B cell (primary cell): ENCODE results near the gene ADAMTS19. TPM values are rescaled to one million over a fixed set of nuclear protein-coding genes. Genes with fewer than 3 reads are reported as not detected.

ENCODE experiments used
- ATAC-seq: fragments of 200-7000 bp; cut with Tn5 transposase; one replicate; pipeline ENCODE4 v1.10.0; 2021; ENCODE audit warnings: low read depth, mild to moderate bottlenecking, moderate number of reproducible peaks, moderate library complexity
- CTCF ChIA-PET: fragments of 350-600 bp; sonication (Branson Sonifier 250); formaldehyde crosslinking; loops from one replicate; lab custom pipeline; 2021; ENCODE audit warnings: antibody characterized with exemption, inconsistent platforms; lab: Charles Lee
- POLR2A ChIA-PET: fragments of 350-600 bp; sonication (Branson Sonifier 250); formaldehyde crosslinking; loops from one replicate; lab custom pipeline; 2021; ENCODE audit warnings: antibody characterized with exemption; lab: Charles Lee
- DNase-seq: peaks from one replicate; pipeline ENCODE4 v3.0.0; 2013
- H2AFZ ChIP-seq: 2 replicates; pipeline ENCODE4 v1.6.1; 2012; ENCODE audit warnings: mild to moderate bottlenecking, low read depth, low read length; ENCODE audit not compliant: insufficient read depth, poor library complexity, severe bottlenecking
- H3K27ac ChIP-seq, 2 donors: 1 replicate in 1 of 2; 2 replicates in 1 of 2; pipeline ENCODE4 v1.5.1; 2012 to 2013; ENCODE audit warnings: low read length in 2 of 2, mild to moderate bottlenecking in 2 of 2, moderate library complexity in 1 of 2
- H3K27me3 ChIP-seq, 4 experiments: fragments of 200-600 bp in 1 of 4; sonication (generic) in 1 of 4; replicated peaks in 1 of 4; 1 replicate in 2 of 4; 2 replicates in 2 of 4; pipeline versions ENCODE4 v1.6.1 to v1.7.0; 2013 to 2016; ENCODE audit warnings: low read length in 3 of 4, mild to moderate bottlenecking in 2 of 4, mixed read lengths in 1 of 4, moderate library complexity in 1 of 4; ENCODE audit not compliant: insufficient read depth in 4 of 4, control insufficient read depth in 3 of 4; ENCODE audit errors: control extremely low read depth in 1 of 4
- H3K36me3 ChIP-seq, 2 experiments: replicated peaks in 1 of 2; 1 replicate in 1 of 2; 2 replicates in 1 of 2; pipeline versions ENCODE4 v1.6.1 to v1.7.1; 2013; ENCODE audit warnings: low read length in 1 of 2; ENCODE audit not compliant: insufficient read depth in 2 of 2, control insufficient read depth in 1 of 2; ENCODE audit errors: control extremely low read depth in 1 of 2, extremely low read depth in 1 of 2
- H3K4me1 ChIP-seq, 2 donors: fragments of 200-600 bp in 1 of 2; sonication (generic) in 1 of 2; 1 replicate in 1 of 2; 2 replicates in 1 of 2; pipeline versions ENCODE4 v1.5.1 to v1.6.1; 2013 to 2017; ENCODE audit warnings: low read length in 2 of 2; ENCODE audit not compliant: control insufficient read depth in 2 of 2, insufficient read depth in 2 of 2
- H3K4me2 ChIP-seq: replicated peaks from 2 replicates; pipeline ENCODE3; 2012; ENCODE audit warnings: mild to moderate bottlenecking, low read depth, low read length; ENCODE audit not compliant: poor library complexity, severe bottlenecking
- H3K4me3 ChIP-seq, 5 experiments: fragments of 200-600 bp in 1 of 5; sonication (generic) in 1 of 5; 1 replicate in 3 of 5; 2 replicates in 2 of 5; pipeline versions ENCODE4 v1.5.1 to v1.7.0; 2011 to 2016; ENCODE audit warnings: low read length in 4 of 5, mild to moderate bottlenecking in 4 of 5, low read depth in 2 of 5, control low read depth in 1 of 5, moderate library complexity in 1 of 5; ENCODE audit not compliant: insufficient read depth in 1 of 5; ENCODE audit errors: control extremely low read depth in 1 of 5, extremely low read depth in 1 of 5
- H3K79me2 ChIP-seq: fragments of 200-600 bp; sonication (generic); one replicate; pipeline ENCODE4 v1.6.0; 2016; ENCODE audit warnings: low read length; ENCODE audit not compliant: control insufficient read depth, insufficient read depth
- H3K9ac ChIP-seq: fragments of 200-600 bp; sonication (generic); 2 replicates; pipeline ENCODE4 v1.6.1; 2017; ENCODE audit warnings: mild to moderate bottlenecking, low read length, moderate library complexity
- H3K9me3 ChIP-seq, 3 donors: one replicate each; pipeline versions ENCODE4 v1.6.1 to v1.7.1; 2013; ENCODE audit warnings: low read length in 2 of 3; ENCODE audit not compliant: control insufficient read depth in 2 of 3, insufficient read depth in 1 of 3; ENCODE audit errors: control extremely low read depth in 1 of 3
- H4K20me1 ChIP-seq: 2 replicates; pipeline ENCODE4 v1.6.0; 2012; ENCODE audit warnings: mild to moderate bottlenecking, low read length; ENCODE audit not compliant: insufficient read depth, control insufficient read depth, poor library complexity, severe bottlenecking
- H3K27ac Mint-ChIP-seq: one replicate; pipeline ENCODE4 v1.8.0; 2021; ENCODE audit warnings: mixed read lengths
- H3K27me3 Mint-ChIP-seq: one replicate; pipeline ENCODE4 v1.8.0; 2021; ENCODE audit warnings: mixed read lengths
- H3K4me1 Mint-ChIP-seq: one replicate; pipeline ENCODE4 v1.8.0; 2021; ENCODE audit warnings: mixed read lengths
- H3K4me3 Mint-ChIP-seq: one replicate; pipeline ENCODE4 v1.8.0; 2021; ENCODE audit warnings: mixed read lengths
- H3K9me3 Mint-ChIP-seq: one replicate; pipeline ENCODE4 v1.8.0; 2022; ENCODE audit warnings: mixed read lengths; ENCODE audit not compliant: insufficient read depth
- CTCF ChIP-seq: fragments of 200-600 bp; IDR thresholded peaks from one replicate; pipeline ENCODE4 v1.8.0; 2022; ENCODE audit warnings: antibody characterized with exemption, mild to moderate bottlenecking
- EZH2 ChIP-seq: IDR thresholded peaks from 2 replicates; pipeline ENCODE4 v1.6.1; 2012; ENCODE audit warnings: borderline replicate concordance, low read depth, mild to moderate bottlenecking, moderate library complexity, low read length; ENCODE audit not compliant: insufficient read depth, poor library complexity, severe bottlenecking
- WGBS: methylation state at CpG from one replicate; pipeline ENCODE4 v1.1.5; 2013; ENCODE audit warnings: missing lambda C conversion rate; ENCODE audit not compliant: insufficient coverage; 5-methylcytosine and 5-hydroxymethylcytosine counted together
- intact Hi-C: fragments of 100-400 bp; cut with micrococcal nuclease; formaldehyde crosslinking; loops from one replicate; pipeline ENCODE4 v1.10.0; 2022
- polyA plus RNA-seq: library from polyadenylated mRNA; depleted of rRNA; stranded (reverse); fragments of >200 nt; gene quantifications from 2 replicates; pipeline ENCODE4 v1.2.3, GENCODE V29; 2012
- total RNA-seq, 2 donors: library from RNA; stranded (reverse); fragments of 120-200 nt in 1 of 2; gene quantifications; 1 replicate in 1 of 2; 2 replicates in 1 of 2; pipeline versions ENCODE4 v1.2.3 to v1.2.4, GENCODE V29; 2013 to 2022

ADAMTS19 gene
- total and polyA plus RNA-seq, 2 donors (not counting 1 experiment from before 2014, with no cell fraction given), result not detected

GRCh38 chr5:129724222-129724621, 264.1 kb downstream of the ADAMTS19 start:
- intact Hi-C loops, result no loop called here
- ATAC-seq (no peak), DNase-seq (no peak)
- Histone ChIP-seq H3K9ac (no peak overlapping the region), H3K27me3 (no peaks in the 10 kb centered on the region), H3K4me3 (no peak overlapping the region), H3K79me2 (no peaks in the 10 kb centered on the region), H3K9me3 (no peaks in the 10 kb centered on the region), H3K36me3 (no peaks in the 10 kb centered on the region), H4K20me1 (no peaks in the 10 kb centered on the region), H2AFZ (no peak overlapping the region), H3K27ac (no peak overlapping the region), H3K4me1 (no peaks in the 10 kb centered on the region), H3K4me2 (no peak overlapping the region)
- no peaks in the 10 kb centered on the region for H3K27me3 Mint-ChIP-seq
- CTCF ChIA-PET, result no interaction called here
- POLR2A ChIA-PET, result no interaction called here
- H3K4me3 Mint-ChIP-seq, result no peak overlapping the region
- no peaks in the 10 kb centered on the region for H3K4me1 Mint-ChIP-seq
- no peak for TF ChIP-seq EZH2
- no peak for TF ChIP-seq CTCF
- WGBS, result 36% methylated on average over 1 of the region's 2 CpGs
- H3K27ac Mint-ChIP-seq, result no peak overlapping the region
- no peaks in the 10 kb centered on the region for H3K9me3 Mint-ChIP-seq

GRCh38 chr5:129724647-129725046, 264.5 kb downstream of the ADAMTS19 start:
- POLR2A ChIA-PET, result no interaction called here
- TF ChIP-seq EZH2 (no peak), CTCF (no peak)
- H3K4me1 ChIP-seq, result no peaks in the 10 kb centered on the region
- CTCF ChIA-PET, result no interaction called here
- H3K9me3 ChIP-seq, result no peaks in the 10 kb centered on the region
- H3K27ac ChIP-seq, result no peak overlapping the region
- no peaks in the 10 kb centered on the region for H4K20me1 ChIP-seq
- H3K4me2 ChIP-seq, result no peak overlapping the region
- H2AFZ ChIP-seq, result no peak overlapping the region
- Mint-ChIP-seq H3K9me3 (no peaks in the 10 kb centered on the region), H3K27me3 (no peaks in the 10 kb centered on the region), H3K27ac (no peak overlapping the region), H3K4me3 (no peak overlapping the region), H3K4me1 (no peaks in the 10 kb centered on the region)
- intact Hi-C loops, result no loop called here
- no peak overlapping the region for H3K4me3 ChIP-seq
- WGBS, result 100% methylated on average over 2 of the region's 4 CpGs
- no peaks in the 10 kb centered on the region for H3K27me3 ChIP-seq
- no peak for ATAC-seq
- no peak overlapping the region for H3K9ac ChIP-seq
- no peaks in the 10 kb centered on the region for H3K79me2 ChIP-seq
- no peak for DNase-seq
- no peaks in the 10 kb centered on the region for H3K36me3 ChIP-seq
